Endothelial cell of umbilical vein (primary cell): ENCODE results near the gene SGTA. TPM values are rescaled to one million over a fixed set of nuclear protein-coding genes. Genes with fewer than 3 reads are reported as not detected.

Experiments
- BruUV-seq: library from RNA; stranded (reverse); fragments of 400-500 nt; replicated peaks from 2 replicates; lab custom pipeline; 2021; lab: Mats Ljungman, UMichigan
- CTCF ChIA-PET: fragments of 300-600, 350-600 bp; sonication (Branson Sonifier 250); formaldehyde crosslinking; loops from one replicate; lab custom pipeline; 2021; ENCODE audit warnings: antibody characterized with exemption, inconsistent platforms; lab: Charles Lee
- POLR2A ChIA-PET: fragments of 300-600, 350-600 bp; sonication (Branson Sonifier 250); formaldehyde crosslinking; loops from one replicate; lab custom pipeline; 2021; ENCODE audit warnings: antibody characterized with exemption, inconsistent platforms; lab: Charles Lee
- DNase-seq: peaks from one replicate; pipeline ENCODE4 v3.0.0-alpha.2; 2011; ENCODE audit warnings: low read depth, low spot score
- FAIRE-seq: peaks from 2 replicates; lab custom pipeline; 2011; peaks lifted over from hg19 to GRCh38; lab: Jason Lieb, UNC
- H2AFZ ChIP-seq: 2 replicates; pipeline ENCODE4 v1.6.0; 2012; ENCODE audit warnings: low read depth, low read length, control low read depth, inconsistent platforms
- H3K27ac ChIP-seq: 2 replicates; pipeline ENCODE4 v1.5.1; 2011; ENCODE audit warnings: low read depth, mild to moderate bottlenecking, control low read depth, low read length, moderate library complexity; ENCODE audit not compliant: insufficient read depth
- H3K27me3 ChIP-seq, 2 experiments: 2 replicates each; pipeline versions ENCODE4 v1.6.0 to v1.6.1; 2011; ENCODE audit warnings: low read length in 2 of 2, mixed read lengths in 1 of 2; ENCODE audit not compliant: control insufficient read depth in 2 of 2, insufficient read depth in 2 of 2
- H3K36me3 ChIP-seq, 2 experiments: 2 replicates in 1 of 2; 3 replicates in 1 of 2; pipeline ENCODE4 v1.5.1; 2011; ENCODE audit warnings: low read length in 2 of 2, mild to moderate bottlenecking in 1 of 2, moderate library complexity in 1 of 2; ENCODE audit not compliant: control insufficient read depth in 2 of 2, insufficient read depth in 2 of 2; ENCODE audit errors: extremely low read depth in 1 of 2
- H3K4me1 ChIP-seq: 3 replicates; pipeline ENCODE4 v1.5.1; 2011; ENCODE audit warnings: mild to moderate bottlenecking, low read length; ENCODE audit not compliant: control insufficient read depth, insufficient read depth; ENCODE audit errors: extremely low read depth
- H3K4me2 ChIP-seq: 2 replicates; pipeline ENCODE4 v1.6.1; 2011; ENCODE audit warnings: low read length, control low read depth, mixed read lengths; ENCODE audit not compliant: insufficient read depth
- H3K4me3 ChIP-seq, 3 experiments: fragments of 200-600 bp in 1 of 3; sonication (generic), shearing (Covaris generic) in 1 of 3; replicated peaks in 1 of 3; 2 replicates each; pipeline ENCODE4 v1.5.1; 2011 to 2016; ENCODE audit warnings: control low read depth in 3 of 3, low read length in 3 of 3, mild to moderate bottlenecking in 2 of 3, inconsistent platforms in 1 of 3, low read depth in 1 of 3, moderate library complexity in 1 of 3; ENCODE audit not compliant: insufficient read depth in 1 of 3
- H3K79me2 ChIP-seq: 2 replicates; pipeline ENCODE4 v1.6.0; 2012; ENCODE audit warnings: low read length, inconsistent platforms; ENCODE audit not compliant: control insufficient read depth, insufficient read depth
- H3K9ac ChIP-seq: replicated peaks from 2 replicates; pipeline ENCODE3; 2011; ENCODE audit warnings: low read length, control low read depth; ENCODE audit not compliant: insufficient read depth; ENCODE audit errors: extremely low read depth
- H3K9me1 ChIP-seq: replicated peaks from 3 replicates; pipeline ENCODE4 v1.6.0; 2011; ENCODE audit warnings: mild to moderate bottlenecking, low read length; ENCODE audit not compliant: control insufficient read depth, insufficient read depth; ENCODE audit errors: extremely low read depth
- H3K9me3 ChIP-seq: replicated peaks from 2 replicates; pipeline ENCODE4 v1.5.1; 2012; ENCODE audit warnings: low read length, inconsistent platforms; ENCODE audit not compliant: control insufficient read depth, insufficient read depth
- H4K20me1 ChIP-seq: replicated peaks from 2 replicates; pipeline ENCODE3; 2011; ENCODE audit warnings: mild to moderate bottlenecking, low read length; ENCODE audit not compliant: control insufficient read depth, insufficient read depth; ENCODE audit errors: extremely low read depth
- CTCF ChIP-seq, 2 donors: IDR thresholded peaks; 1 replicate in 1 of 2; 2 replicates in 1 of 2; pipeline ENCODE4 v1.5.1; 2011; ENCODE audit warnings: low read length in 2 of 2, mild to moderate bottlenecking in 2 of 2, moderate library complexity in 2 of 2, control low read depth in 1 of 2, inconsistent platforms in 1 of 2, low read depth in 1 of 2; ENCODE audit not compliant: insufficient read depth in 1 of 2; ENCODE audit errors: extremely low read depth in 1 of 2
- EZH2 ChIP-seq: IDR thresholded peaks from 2 replicates; pipeline ENCODE4 v1.6.1; 2012; ENCODE audit warnings: borderline replicate concordance, low read depth, mild to moderate bottlenecking, moderate library complexity, low read length, inconsistent platforms; ENCODE audit not compliant: severe bottlenecking
- FOS ChIP-seq: IDR thresholded peaks from 2 replicates; pipeline ENCODE4 v1.6.1; 2011; ENCODE audit warnings: mild to moderate bottlenecking, low read length, moderate library complexity, borderline replicate concordance; ENCODE audit not compliant: insufficient read depth
- GATA2 ChIP-seq: IDR thresholded peaks from 2 replicates; pipeline ENCODE4 v1.7.0; 2011; ENCODE audit warnings: low read depth, mild to moderate bottlenecking, moderate library complexity, mixed read lengths, low read length; ENCODE audit not compliant: insufficient read length, insufficient read depth
- JUN ChIP-seq: IDR thresholded peaks from 2 replicates; pipeline ENCODE4 v1.6.1; 2011; ENCODE audit warnings: borderline replicate concordance, low read depth; ENCODE audit not compliant: insufficient read length, insufficient read depth
- MYC ChIP-seq: IDR thresholded peaks from one replicate; pipeline ENCODE4 v1.6.1; 2011; ENCODE audit warnings: mild to moderate bottlenecking, low read depth, low read length
- POLR2A ChIP-seq: IDR thresholded peaks from 2 replicates; pipeline ENCODE4 v1.6.1; 2012; ENCODE audit warnings: low read depth, mild to moderate bottlenecking, control low read depth, low read length
- POLR2AphosphoS5 ChIP-seq: IDR thresholded peaks from 2 replicates; pipeline ENCODE4 v1.6.1; 2012; ENCODE audit warnings: low read depth, mild to moderate bottlenecking, control low read depth, low read length, moderate library complexity; ENCODE audit not compliant: insufficient read depth
- dilution Hi-C: fragments of 300-500 bp; cut with MboI; formaldehyde crosslinking; loops from one replicate; pipeline ENCODE4 v1.15.0; 2019; ENCODE audit warnings: low sequenced_read_pairs; ENCODE audit not compliant: extremely low pct_ligation_motif_present
- intact Hi-C: fragments of 100-400 bp; cut with micrococcal nuclease; formaldehyde crosslinking; loops from one replicate; pipeline ENCODE4 v1.10.0; 2022
- polyA plus RNA-seq, 4 experiments: library from polyadenylated mRNA; depleted of rRNA in 3 of 4; stranded (reverse) in 3 of 4; unstranded in 1 of 4; fragments of >200 nt; gene quantifications; 2 replicates each; pipeline versions ENCODE4 v1.2.1 to v1.2.3, GENCODE V29; 2011 to 2012; ENCODE audit warnings: missing spikeins in 1 of 4
- total RNA-seq: library from RNA; stranded (reverse); gene quantifications from 2 replicates; pipeline ENCODE4 v1.2.3, GENCODE V29; 2021
- TF ChIP-seq, protein P1 (sequence below): IDR thresholded peaks from 2 replicates; pipeline ENCODE4 v1.6.1; 2011; ENCODE audit not compliant: insufficient read depth, insufficient read length

The SGTA gene
- total and polyA plus RNA-seq, 2 donors (not counting 3 experiments of a cell fraction or from before 2014, with no cell fraction given) = 76.5 to 119 TPM

- no peak for FAIRE-seq
- Histone ChIP-seq H2AFZ (no peak overlapping the region), H3K9me1 (no peaks in the 10 kb centered on the region), H3K27ac (no peak overlapping the region), H3K27me3 (no peaks in the 10 kb centered on the region), H3K4me1 (no peaks in the 10 kb centered on the region), H3K79me2 (peaks cover 3% of the 10 kb centered on the region), H4K20me1 (no peaks in the 10 kb centered on the region), H3K36me3 (peaks cover 8 to 14% of the 10 kb centered on the region in 2 experiments), H3K4me2 (no peak overlapping the region), H3K9me3 (no peaks in the 10 kb centered on the region), H3K4me3 (no peak overlapping the region), H3K9ac (no peak overlapping the region)
- ChIA-PET CTCF (interaction anchor here (1.2 kb wide), 1 partner anchor 9 kb away, joined by 3 read pairs; no protein-coding TSS in a partner anchor), POLR2A (no interaction called here)
- intact Hi-C loops (no loop called here), dilution Hi-C loops (no loop called here)
- DNase-seq = no peak
- TF ChIP-seq EZH2 (no peak), JUN (no peak), MYC (no peak), POLR2AphosphoS5 (no peak), GATA2 (no peak), CTCF (IDR thresholded peaks at IDR 0.05; ENCODE audit: extremely low read depth in 1 of 2, insufficient read depth in 1 of 2, low read depth in 1 of 2, low read length in 2 of 2) (no peak), FOS (no peak), POLR2A (no peak)
- TF ChIP-seq, protein P1, sequence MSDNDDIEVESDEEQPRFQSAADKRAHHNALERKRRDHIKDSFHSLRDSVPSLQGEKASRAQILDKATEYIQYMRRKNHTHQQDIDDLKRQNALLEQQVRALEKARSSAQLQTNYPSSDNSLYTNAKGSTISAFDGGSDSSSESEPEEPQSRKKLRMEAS = no peak
- BruUV-seq = no TSS peak
Observed at GRCh38 chr19:2802826-2803225, 19.8 kb upstream of the SGTA start.
